Measurements from ENCODE around the gene ULBP2.
"Not testable (repeated sequence)": the region's sequence is repeated elsewhere in the genome, so short reads cannot be mapped to it uniquely, and the experiment has no call there.

Gene ULBP2, protein sequence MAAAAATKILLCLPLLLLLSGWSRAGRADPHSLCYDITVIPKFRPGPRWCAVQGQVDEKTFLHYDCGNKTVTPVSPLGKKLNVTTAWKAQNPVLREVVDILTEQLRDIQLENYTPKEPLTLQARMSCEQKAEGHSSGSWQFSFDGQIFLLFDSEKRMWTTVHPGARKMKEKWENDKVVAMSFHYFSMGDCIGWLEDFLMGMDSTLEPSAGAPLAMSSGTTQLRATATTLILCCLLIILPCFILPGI

GRCh38 chr6:149941583-149942460 lies at the start of gene ULBP2:
Gene ULBP2 (plus strand): TSS chr6:149942014. CDS start chr6:149942073, 59 bp downstream.
- peak; percentile 94 to 95 for DNase-seq

GRCh38 chr6:149895048-149895590 lies 46.7 kb upstream of the ULBP2 start:
- no peak for DNase-seq

DNA sequence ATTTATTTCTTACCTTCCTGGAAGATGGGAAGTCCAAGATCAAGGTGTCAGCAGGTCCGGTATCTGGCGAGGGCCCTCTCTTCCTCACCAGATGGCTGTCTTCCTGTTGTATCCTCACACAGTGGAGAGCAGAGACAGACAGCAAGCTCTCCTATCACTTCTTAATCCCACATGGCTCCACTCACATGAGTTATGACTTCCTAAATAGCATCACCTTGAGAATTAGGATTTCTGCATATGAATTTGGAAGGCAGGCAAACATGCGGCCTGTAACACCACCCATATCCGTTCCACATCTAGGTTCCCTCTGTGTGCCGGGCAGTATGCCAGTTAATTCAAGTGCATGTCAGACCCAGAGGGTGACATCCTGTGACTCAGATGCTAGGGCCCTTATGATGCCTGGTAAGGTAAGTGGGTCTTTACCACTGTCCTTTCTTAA lies 46.0 kb upstream of the ULBP2 start:
- peak; percentile 14 to 33 for DNase-seq

DNA sequence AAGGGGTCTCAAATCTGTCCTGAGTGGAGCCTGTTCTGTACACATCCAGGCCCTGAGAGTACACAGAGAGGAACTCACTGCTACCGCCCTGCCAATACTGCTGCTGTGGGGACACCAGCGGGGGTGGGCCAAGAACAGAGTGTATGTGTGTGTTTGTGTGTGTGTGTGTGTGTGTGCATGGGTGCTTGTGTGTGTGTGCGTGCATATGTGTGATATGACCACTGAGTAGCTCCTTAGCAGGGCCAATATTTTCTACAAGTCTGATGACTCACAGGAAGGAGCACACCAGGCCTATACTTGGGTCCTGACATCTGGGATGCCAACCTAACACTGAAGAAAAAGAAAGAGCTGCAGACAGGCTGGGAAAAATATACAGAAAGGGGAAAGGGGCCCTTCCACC lies 45.3 kb upstream of the ULBP2 start:
- DNase-seq = no peak

- no peak for DNase-seq
Measured at GRCh38 chr6:149897015-149897697, 44.7 kb upstream of the ULBP2 start.

GRCh38 chr6:149897855-149898744 lies 43.7 kb upstream of the ULBP2 start, which contains the start of gene RAET1E:
Gene RAET1E (minus strand): TSS chr6:149898113. CDS start chr6:149890901, 7,212 bp downstream.
- no peak for DNase-seq

DNA sequence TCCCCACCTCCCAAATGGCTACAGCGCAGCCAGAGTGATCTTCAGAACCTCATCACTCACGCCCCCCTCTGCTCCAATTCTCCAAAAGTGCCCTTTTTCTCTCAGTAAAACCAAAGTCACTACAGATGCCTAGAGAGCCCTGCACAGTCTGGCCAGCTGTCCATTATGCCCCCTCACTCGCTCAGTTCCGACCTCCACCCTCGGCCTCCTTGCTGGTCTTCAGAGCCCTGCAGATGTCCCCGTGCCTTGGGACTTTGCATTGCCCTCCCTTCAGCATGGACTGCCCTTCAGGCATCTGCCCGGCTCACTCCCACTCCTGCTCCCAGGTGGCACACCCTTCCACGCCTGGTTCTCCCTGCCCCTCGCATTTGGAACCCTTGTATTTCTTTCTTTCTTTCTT lies 42.8 kb upstream of the ULBP2 start:
- no peak for DNase-seq

DNA sequence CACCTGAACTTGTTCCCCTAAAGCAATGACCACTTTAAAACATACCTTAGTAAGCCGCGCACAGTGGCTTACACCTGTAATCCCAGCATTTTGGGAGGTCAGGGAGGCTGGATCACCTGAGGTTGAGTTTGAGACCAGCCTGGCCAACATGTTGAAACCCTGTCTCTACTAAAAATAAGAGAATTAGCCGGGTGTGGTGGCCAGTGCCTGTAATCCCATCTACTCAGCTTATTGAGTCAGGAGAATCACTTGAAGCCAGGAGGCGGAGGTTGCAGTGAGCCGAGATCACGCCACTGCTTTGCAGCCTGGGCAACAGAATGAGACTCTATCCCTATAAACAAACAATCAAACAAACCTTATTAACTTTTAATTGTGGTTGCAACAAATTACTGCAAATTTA lies 42.3 kb upstream of the ULBP2 start:
- DNase-seq = no peak

- DNase-seq = no peak
Measured at GRCh38 chr6:149899926-149900619, 41.7 kb upstream of the ULBP2 start.

- DNase-seq = no peak
Measured at GRCh38 chr6:149900620-149901443, 41.0 kb upstream of the ULBP2 start.

- DNase-seq = no peak
Measured at GRCh38 chr6:149901444-149902140, 40.2 kb upstream of the ULBP2 start.

DNA sequence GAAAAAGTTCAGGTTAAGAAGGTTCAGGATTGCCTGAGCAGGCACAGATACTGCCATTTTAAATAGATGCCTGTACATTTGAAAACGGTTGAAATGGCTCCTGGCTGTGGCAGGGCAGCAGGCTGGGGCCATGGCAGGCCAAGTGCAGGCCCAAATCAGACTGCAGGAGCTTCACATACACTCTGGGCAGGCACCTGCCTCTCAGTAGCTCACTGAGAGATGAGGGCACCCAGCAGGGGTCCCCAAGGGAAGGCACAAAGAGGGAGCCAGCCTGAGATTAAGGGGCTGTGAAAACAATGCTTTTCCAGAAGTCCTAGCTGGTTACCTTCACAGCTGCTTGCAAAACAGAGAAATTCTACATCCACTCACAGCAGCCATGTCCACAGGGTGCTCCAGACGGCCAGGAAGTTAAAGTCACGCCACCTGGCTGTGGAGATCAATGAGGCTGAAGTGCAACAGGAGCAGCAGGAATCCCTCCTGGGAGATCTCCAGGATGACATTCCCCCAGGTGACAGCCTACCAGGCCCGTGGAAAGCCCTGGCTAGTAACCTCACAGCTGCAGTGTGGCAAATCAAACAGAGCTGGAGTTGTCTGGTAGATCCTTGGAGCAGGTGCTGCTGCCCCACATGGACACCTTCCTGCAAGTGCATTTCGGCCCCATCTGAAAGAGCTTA lies 37.7 kb upstream of the ULBP2 start:
- DNase-seq = no peak

DNA sequence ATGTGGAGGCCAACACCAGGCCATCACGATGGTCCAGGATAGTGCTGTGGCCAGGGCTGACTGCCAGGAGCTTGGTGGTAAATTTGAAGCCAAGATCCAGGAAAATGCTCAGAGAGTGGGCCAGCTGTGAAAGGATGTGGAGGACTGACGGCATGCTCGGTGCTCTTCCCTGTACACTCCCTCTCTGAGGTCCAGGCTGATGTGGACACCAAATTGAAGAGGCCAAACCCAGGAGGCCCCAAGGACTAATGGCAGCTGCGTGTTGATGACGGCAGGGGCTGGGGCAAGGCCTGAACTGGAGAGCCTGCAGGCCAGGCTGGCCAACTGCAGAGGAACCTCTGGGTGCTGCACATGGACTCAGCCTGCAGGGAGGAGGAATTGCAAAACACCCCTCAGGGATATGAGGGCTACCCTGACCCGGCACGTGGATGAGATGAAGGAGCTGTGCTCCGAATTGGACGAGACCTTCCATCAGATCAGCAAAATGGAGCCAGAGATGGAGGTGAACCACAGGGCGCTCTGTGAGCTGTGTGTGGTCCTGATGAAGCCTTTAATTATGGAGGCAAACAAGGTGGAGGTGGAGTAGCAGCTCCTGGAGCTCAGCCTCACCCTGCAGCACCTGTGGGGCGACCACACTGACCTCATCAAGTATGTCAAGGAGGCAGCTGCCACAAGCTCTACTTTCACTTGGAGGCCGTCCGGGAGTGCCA lies 37.0 kb upstream of the ULBP2 start:
- no peak for DNase-seq

GRCh38 chr6:149905371-149905910 lies 36.4 kb upstream of the ULBP2 start:
- DNase-seq = no peak

- no peak for DNase-seq
Measured at GRCh38 chr6:149905911-149906371, 35.9 kb upstream of the ULBP2 start.

- DNase-seq = no peak
Measured at GRCh38 chr6:149906405-149906804, 35.4 kb upstream of the ULBP2 start.

DNA sequence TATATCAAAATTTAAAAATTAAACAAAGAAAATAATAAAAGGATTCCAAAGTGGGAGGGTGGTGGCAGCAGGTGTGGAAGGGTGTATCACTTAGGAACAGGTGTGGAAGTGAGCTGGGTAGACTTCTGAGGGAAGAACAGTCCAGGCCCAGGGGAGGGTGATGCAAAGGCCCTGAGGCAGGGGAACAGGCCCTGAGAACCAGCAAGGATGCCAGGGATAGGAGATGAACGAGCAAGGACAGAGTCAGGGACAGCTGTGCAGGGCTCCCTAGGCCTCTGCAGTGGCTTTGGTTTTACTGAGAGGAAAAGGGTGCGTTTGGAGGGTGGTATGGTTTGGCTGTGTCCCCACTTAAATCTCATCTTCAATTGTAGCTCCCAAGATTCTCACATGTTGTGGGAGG lies 34.5 kb upstream of the ULBP2 start:
- no peak for DNase-seq

GRCh38 chr6:149908480-149908879 lies 33.3 kb upstream of the ULBP2 start:
- not testable (repeated sequence) for DNase-seq
